CD4-positive, alpha-beta T cell treated with Interleukin-6 for 4 hours (primary cell): ENCODE measurements around the gene MAPKAPK5.
A peak's percentile ranks its signal among the peaks of the same experiment; 100 is the strongest.

Source experiments
- DNase-seq: peaks from one replicate; pipeline ENCODE4 v3.0.0-alpha.2; 2020; ENCODE audit warnings: mixed read lengths

Gene MAPKAPK5

GRCh38 chr12:111887926-111888745 lies 46.1 kb downstream of the MAPKAPK5 start:
- DNase-seq = no peak

- no peak for DNase-seq
These were observed 51.3 kb downstream of the MAPKAPK5 start for GRCh38 chr12:111893287-111893686.

GRCh38 chr12:111894556-111894955 lies 52.5 kb downstream of the MAPKAPK5 start:
- no peak for DNase-seq

- no peak for DNase-seq
These were observed 59.2 kb downstream of the MAPKAPK5 start for GRCh38 chr12:111901182-111901581.

- no peak for DNase-seq
These were observed 62.5 kb downstream of the MAPKAPK5 start for GRCh38 chr12:111904446-111904975.

DNA sequence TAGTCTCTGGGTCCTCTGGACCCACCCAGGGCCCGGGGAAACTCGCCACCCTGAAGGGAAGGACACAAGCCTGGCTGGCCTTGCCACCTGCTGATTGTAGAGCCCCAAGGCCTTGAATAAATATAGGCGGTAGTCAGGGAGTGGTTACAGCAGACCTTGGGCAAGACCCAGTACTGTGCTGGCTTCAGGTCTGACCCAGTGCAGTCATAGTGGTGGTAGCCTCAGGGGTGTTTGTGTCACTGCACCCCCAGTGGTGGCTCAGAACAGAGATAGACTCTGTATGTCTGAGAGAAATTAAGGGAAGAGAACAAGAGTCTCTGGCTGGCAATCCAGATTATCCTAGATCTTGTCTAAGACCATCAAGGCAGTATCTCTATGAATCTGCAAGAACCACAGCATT lies 63.5 kb downstream of the MAPKAPK5 start:
- DNase-seq = no peak

- DNase-seq = no peak
These were observed 65.7 kb downstream of the MAPKAPK5 start for GRCh38 chr12:111907740-111908139.

- DNase-seq = no peak
These were observed 83.1 kb downstream of the MAPKAPK5 start for GRCh38 chr12:111925171-111925570.

- DNase-seq = no peak
These were observed 84.6 kb downstream of the MAPKAPK5 start for GRCh38 chr12:111926631-111927030.

DNA sequence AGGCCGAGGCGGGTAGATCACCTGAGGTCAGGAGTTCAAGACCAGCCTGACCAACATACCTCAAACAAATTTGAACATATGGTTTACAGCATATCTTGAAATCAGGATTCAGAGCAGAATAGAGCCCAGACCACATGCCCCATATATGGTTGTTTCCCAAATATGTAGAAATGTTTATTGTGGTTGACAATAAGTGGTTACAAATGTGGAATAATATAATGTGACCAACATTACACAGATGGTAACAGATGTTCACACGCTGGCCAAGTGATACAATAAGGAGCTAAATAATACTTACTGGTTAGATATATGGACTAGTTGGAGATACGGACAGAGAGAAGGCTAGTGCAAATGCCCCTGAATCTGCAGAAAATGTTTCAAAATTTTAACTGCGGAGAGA lies 85.3 kb downstream of the MAPKAPK5 start:
- no peak for DNase-seq

DNA sequence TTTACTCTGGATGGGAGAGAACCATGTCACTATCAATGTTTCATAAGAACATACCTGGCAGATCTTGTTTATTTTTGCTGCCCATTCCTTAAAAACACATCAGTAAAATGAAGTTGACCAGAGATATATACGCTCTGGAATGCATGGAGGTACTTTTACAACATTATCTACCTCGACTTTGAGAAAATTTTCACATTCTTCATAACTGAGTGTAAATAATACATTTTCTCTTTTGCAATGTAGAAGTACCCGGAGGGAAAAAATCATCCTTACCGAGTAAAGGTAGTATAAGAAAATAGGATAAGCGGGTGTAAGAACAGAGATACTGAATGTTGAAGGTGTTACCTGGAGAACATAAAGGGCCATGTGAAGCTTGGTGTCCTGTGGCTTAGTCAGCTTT lies 90.2 kb downstream of the MAPKAPK5 start:
- DNase-seq = no peak

DNA sequence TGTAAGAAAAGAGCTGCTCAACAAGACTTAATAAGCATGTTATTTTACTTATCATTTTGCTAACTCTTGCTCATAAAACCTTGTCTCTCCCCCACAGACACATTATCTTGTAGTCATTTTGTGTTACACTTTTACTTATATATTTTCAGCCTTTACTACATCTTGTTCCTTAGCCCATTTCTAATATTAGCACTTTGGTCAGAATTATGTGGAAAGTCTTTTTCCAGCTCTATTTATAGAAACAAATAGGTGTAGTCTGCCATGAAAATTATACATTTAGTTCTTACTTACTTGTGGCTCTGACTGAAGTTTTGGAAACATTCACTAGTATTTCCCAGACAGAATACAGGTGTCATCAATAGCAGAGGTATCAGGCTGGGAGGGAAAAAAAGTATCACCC lies 94.8 kb downstream of the MAPKAPK5 start:
- DNase-seq = no peak

DNA sequence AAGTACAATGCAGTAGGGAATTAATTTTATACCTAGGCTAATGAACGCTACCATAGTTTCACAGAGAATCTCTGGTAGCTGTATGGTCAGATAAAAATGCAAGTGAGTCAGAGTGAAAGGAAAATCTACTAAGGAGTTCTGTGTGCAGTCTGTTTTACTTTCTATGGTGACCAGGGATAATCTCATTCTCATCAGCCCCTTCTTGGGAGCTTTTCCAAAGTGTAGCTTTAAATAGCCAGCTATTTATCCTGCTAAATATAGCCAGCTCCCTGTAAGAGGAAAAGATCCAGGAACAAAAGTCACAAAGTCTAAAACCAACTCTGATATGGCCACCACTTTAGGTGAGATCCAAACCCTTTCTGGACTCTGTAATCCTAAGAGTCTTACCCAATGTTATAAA lies 95.4 kb downstream of the MAPKAPK5 start:
- DNase-seq = no peak

- no peak for DNase-seq
These were observed 100.5 kb downstream of the MAPKAPK5 start for GRCh38 chr12:111942557-111942956.

GRCh38 chr12:111943929-111944328 lies 101.9 kb downstream of the MAPKAPK5 start:
- no peak for DNase-seq

DNA sequence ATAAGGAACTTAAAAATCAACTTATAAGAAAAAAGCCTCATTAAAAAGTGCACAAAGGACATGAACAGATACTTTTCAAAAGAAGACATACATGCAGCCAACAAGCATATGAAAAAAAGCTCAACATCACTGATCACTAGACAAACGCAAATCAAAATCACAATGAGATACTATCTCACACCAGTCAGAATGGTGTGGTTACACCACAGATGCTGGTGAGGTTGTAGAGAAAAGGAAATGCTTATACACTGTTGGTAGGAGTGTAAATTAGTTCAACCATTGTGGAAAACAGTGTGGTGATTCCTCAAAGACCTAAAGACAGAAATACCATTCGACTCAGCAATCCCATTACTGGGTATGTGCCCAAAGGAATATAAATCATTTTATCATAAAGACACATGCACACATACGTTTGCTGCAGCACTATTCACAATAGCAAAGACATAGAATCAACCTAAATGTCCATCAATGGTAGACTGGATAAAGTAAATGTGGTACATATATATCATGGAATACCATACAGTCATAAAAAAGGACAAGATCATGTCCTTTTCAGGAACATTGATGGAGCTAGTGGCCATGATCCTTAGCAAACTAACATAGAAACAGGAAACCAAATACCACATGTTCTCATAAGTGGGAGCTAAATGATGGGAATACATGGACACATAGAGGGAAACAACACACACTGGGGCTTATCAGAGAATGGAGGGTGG lies 109.1 kb downstream of the MAPKAPK5 start:
- peak; percentile 5 for DNase-seq
